GM19455 (cell line): ENCODE results near the gene OTOS.

Experiments
- ATAC-seq: cut with Tn5 transposase; IDR thresholded peaks from one replicate; pipeline ENCODE4 v1.9.1; 2021; ENCODE audit not compliant: unreplicated experiment

Gene OTOS

DNA sequence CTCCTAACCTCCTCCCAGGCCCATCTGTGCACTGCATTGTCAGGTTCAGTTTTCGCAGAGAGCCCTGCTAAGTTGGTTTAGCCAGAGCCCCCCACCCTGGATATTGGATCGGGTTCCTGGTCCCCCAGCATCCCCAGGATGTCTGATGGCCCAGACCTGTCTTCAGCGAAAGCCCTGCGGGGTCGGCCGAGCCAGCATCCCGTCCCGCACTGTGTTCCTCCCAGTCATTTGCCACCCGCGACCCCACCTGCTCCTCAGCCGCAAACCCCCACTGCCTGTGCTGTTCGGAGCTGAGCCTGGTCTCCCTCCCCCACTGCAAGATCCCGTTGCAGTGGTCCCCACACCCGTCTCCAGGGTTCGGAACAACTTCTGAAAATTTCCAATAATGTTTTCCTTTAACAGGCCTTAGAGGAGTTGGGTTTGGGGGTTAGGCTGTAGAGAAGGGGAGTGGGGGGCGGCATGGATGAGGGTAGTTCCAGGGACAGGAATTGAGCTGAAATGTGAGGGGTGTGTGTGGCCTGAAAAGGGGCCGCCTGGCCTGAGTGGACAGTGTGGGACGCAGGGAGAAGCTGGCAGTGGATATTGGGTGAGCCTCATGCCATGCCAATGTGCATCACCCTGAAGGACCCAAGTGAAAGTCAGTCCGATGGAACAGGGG is 2.7 kb downstream of the OTOS start:
- no peak for ATAC-seq

DNA sequence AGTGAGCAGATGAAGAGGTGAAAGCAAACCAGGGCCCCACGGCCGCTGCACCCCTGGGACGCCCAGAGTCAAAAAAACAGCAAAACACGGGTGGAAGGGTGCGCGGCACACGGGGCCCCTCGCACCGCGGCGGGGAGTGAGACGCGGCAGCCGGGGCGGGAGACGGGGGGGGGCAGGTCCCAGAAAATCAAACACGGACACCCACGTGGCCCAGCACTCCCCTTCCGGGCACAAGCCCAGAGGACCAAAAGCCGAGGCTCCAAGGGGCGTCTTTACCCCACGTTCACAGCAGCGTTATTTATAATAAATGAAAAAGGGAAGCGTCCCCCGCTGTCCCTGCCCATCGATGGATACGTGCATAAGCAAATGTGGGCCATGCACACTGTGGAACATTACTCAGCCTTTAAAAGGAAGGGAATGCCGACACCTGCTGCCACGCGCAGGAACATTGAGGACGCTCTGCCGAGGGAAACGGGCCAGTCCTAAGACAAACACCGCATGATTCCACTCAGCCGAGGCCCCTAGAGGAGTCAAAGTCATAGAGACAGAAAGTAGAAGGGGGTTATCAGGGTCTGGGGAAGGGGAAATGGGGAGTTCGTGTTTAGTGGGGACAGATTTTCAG is 3.7 kb downstream of the OTOS start:
- peak; percentile 8 for ATAC-seq

DNA sequence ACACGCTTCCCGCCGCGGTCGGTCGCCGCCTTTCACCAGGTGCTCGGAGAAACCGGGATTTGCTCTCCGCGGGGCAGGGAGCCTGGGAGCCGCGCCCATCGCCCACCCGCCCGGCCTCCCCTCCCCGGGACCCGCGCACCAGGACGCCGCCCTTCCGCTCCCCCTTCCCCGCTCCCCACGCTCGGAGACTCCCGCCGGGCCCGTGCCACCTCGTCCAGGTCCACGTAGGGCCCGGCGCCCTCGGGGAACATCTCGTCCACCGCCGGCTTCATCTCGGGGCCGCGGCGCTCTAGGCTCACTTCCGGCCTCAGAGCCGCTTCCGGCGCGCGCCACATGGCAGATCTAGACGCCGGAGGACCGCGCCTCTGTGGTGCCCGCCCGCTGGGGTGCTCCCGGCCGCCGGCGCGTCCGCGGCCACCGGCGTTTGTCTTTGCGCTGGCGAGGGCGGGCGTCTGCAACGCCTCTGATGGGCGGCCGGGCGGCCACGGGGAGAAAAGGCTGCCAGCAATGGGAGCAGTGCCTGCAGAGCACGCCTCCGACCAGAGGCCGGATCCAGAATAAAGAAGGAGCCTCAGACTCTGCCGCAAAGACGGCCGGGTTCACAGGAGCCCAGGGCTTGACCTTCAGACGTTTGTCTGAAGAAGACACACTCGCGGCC is 4.3 kb downstream of the OTOS start, which contains the start of gene COPS9:
COPS9 (minus strand) TSS at position 293 of the 658 bp plus-strand sequence; CDS start at position 272, 21 bp downstream.
- ATAC-seq: peak; percentile 93

- no peak for ATAC-seq
Observed at GRCh38 chr2:240135706-240136012, 4.8 kb downstream of the OTOS start.

GRCh38 chr2:240134956-240135520 is 5.4 kb downstream of the OTOS start:
- ATAC-seq: no peak

DNA sequence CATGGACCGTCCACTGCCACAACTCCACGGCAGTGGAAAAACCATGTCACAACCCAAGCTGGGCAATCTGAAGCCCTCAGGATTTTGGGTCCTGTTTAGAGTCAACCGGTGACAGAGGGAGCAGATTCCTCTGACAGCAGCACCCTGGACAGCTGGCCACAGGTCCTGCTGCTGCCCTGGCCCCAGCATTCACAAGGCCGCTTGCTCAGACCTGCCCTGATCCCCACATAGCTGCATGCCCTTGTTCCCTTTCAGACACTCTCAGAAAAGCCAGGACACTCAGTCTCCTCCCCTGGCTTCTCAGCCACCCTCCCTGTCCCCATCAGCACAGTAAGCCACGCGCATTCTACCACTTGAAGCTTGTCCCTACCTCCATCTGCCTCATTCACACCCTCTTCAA is 6.0 kb downstream of the OTOS start:
- no peak for ATAC-seq

DNA sequence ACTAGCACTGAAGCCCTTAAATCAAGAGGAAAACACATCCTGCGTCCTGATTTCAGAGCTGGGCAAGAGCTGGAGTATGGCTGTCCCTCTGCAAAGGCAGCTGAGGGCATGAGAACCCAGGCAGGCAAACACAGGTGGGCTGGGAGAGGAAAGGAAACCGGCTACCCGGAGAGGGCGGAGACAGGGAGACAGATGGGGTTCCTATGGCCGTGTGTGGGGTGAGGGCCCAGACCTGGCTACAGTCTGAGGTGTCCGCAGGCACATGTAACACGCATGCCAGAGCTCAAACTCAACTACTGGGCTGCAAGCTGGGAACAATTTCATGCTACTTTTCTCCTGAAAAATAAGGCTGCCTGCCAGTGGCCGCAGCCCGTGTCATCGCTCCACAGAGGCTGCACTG is 7.1 kb downstream of the OTOS start:
- no peak for ATAC-seq

DNA sequence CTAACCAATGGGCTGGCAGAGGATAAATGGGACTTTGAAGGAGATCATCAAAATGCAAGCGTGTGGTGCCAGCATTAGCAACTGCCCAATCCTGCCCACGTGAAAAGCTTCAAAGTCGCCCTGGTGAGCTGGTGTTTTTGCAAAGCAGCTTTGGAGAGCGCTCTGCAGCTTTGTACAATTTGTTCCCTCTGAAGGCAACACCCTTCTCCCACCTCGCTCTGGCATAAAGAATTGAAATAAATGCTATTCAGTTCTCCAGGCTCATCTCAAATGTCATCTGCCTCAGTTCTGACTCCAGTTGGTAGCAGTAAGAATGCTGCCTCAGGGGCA is 7.8 kb downstream of the OTOS start:
- ATAC-seq: no peak

DNA sequence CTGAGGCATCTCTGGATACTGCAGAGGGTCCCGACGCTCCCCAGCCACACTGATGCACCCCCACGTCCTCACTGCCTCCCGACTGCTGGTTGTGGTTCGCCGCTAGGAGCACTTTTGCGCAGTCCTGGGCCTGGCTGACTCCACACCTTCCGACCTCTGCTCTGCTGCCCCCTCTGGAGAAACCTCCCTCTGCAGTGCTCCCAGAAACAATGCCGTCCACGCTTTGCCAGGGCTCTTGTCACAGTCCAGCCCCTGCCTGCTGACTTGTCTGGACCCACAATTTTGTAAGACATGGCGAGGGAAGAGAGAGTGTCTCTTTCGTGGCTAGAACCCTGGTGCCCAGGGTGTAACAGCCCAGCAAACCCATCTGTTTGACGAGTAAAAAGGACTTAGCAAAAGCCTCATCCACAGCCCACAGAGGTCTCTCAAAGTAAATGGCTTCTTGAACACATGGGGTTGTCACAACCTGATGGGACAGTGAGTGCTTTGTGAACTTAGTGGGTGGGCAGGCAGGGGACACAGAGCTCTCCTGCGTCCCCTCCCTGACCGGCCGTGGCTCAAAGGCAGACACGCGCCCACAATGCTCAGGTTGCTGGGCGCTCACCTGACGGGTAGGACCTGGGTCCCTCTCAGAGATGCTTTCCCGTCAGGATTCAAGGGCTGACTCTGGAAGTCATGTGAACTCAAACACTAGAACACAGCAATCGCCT is 8.4 kb downstream of the OTOS start:
- ATAC-seq: no peak

DNA sequence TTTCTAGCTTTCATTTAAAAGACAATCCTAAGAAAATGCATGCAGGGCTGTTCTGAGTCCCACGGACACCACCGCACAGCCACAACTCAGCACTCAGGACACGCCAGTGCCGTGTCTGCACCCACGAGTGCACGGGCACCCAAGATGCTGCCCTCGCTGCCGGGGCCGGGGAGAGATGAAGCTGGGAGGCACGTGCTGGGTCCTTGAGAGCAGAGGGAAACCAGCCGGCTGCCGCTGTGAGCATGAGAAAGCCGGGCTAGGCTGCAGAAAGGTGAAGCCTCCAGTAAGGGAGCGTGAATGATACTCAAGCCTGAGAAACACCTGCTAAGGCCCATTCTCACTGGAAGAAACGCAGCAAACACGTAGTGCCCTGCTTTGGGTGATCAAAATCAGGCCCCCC is 9.2 kb downstream of the OTOS start:
- ATAC-seq: no peak

GRCh38 chr2:240130393-240131195 is 9.9 kb downstream of the OTOS start:
- no peak for ATAC-seq

GRCh38 chr2:240129731-240130392 is 10.6 kb downstream of the OTOS start:
- no peak for ATAC-seq

GRCh38 chr2:240129311-240129710 is 11.1 kb downstream of the OTOS start:
- no peak for ATAC-seq

DNA sequence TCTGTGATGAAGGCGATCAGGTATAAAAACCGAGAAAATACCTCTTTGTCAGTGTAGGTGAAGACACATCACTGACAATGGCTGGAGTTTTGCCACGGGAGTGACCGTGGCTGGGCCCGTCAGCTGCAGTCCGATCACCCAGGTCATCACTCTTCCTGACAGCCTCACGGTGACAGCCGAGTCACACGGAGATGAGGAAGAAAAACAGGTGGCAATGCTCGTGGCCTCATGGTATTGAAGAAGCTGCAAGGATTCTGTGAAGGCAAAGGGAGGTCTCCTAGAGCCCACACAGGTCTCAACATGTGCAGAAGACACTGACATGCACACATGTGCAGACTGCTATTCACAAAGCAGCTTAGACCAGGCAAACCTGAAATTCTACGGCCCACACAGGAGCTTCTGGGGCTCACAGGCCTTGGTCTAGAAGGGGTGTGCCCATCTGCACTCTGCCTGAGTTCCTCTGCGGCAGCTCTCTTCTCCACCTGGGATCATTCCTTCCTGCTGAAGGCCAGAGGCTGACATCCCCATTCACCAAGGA is 11.8 kb downstream of the OTOS start:
- no peak for ATAC-seq

GRCh38 chr2:240127911-240128607 is 12.4 kb downstream of the OTOS start:
- no peak for ATAC-seq

- ATAC-seq: no peak
Observed at GRCh38 chr2:240127191-240127750, 13.2 kb downstream of the OTOS start.

DNA sequence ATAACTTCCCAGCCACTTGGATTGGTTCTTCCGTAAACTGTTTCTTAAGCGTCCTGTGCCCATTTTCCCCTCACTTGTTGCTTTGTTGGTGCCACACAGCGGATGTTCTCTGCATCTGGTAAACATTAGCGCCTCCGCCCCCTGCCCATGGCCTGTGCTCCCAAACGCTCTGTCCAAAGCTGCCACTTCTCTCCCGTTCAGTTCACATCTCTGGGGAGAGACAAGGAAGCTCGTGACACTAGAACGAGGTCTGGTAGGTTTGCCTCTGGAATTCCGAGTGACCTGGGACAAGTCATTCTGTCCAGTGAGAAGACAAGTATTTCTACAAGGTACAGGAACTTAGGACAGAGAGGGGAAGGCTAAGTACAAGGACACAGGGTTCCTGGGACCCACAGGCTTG is 13.7 kb downstream of the OTOS start:
- ATAC-seq: no peak

GRCh38 chr2:240125742-240126141 is 14.7 kb downstream of the OTOS start:
- no peak for ATAC-seq

DNA sequence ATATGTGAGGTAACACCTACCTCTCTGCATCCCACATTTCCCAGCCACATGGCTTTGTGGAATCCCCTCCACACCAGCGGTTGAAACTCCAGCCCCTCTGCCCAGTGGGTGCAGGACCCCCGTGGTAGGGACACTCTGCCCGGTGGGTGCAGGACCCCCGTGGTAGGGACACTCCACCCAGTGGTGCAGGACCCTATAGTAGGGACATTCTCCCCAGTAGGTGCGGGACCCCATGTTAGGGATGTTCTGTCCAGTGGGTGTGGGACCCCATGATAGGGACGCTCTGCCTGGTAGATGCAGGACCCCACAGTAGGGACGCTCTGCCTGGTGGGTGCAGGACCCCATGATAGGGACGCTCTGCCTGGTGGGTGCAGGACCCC is 15.8 kb downstream of the OTOS start:
- no peak for ATAC-seq
